H1 (cell line): Measurements from ENCODE around the gene PDCD2. TPM values are rescaled to one million over a fixed set of nuclear protein-coding genes. Genes with fewer than 3 reads are reported as not detected.

Experiments
- CTCF ChIA-PET: fragments of 300-600 bp; sonication (Branson Sonifier 250); formaldehyde crosslinking; loops from one replicate; lab custom pipeline; 2021; ENCODE audit not compliant: partially characterized antibody; lab: Charles Lee
- POLR2A ChIA-PET: fragments of 300-600 bp; sonication (Branson Sonifier 250); formaldehyde crosslinking; loops from one replicate; lab custom pipeline; 2021; ENCODE audit warnings: inconsistent platforms; ENCODE audit not compliant: partially characterized antibody; lab: Charles Lee
- DNase-seq, 2 experiments: peaks; one replicate each; pipeline versions ENCODE4 v3.0.0 to v3.0.0-alpha.2; 2010 to 2022; ENCODE audit warnings: low spot score in 2 of 2, low read depth in 1 of 2, mixed read lengths in 1 of 2
- FAIRE-seq: peaks from 2 replicates; lab custom pipeline; 2011; peaks lifted over from hg19 to GRCh38; lab: Jason Lieb, UNC
- H2AFZ ChIP-seq: 2 replicates; pipeline ENCODE4 v1.8.1; 2012; ENCODE audit warnings: low read length, inconsistent platforms
- H2AK5ac ChIP-seq: 2 replicates; pipeline ENCODE4 v1.6.1; 2013; ENCODE audit warnings: low read depth, low read length
- H2BK120ac ChIP-seq: replicated peaks from 2 replicates; pipeline ENCODE3; 2013; ENCODE audit warnings: low read depth, low read length, inconsistent platforms
- H2BK12ac ChIP-seq: 2 replicates; pipeline ENCODE4 v1.6.1; 2013; ENCODE audit warnings: low read depth, low read length
- H2BK15ac ChIP-seq: 2 replicates; pipeline ENCODE4 v1.6.1; 2013; ENCODE audit warnings: low read length
- H2BK20ac ChIP-seq: 2 replicates; pipeline ENCODE4 v1.6.1; 2013; ENCODE audit warnings: low read length
- H2BK5ac ChIP-seq: 2 replicates; pipeline ENCODE4 v1.6.1; 2013; ENCODE audit warnings: low read depth, low read length
- H3K14ac ChIP-seq: 2 replicates; pipeline ENCODE4 v1.6.1; 2013; ENCODE audit warnings: inconsistent platforms; ENCODE audit not compliant: insufficient read length
- H3K18ac ChIP-seq: 2 replicates; pipeline ENCODE4 v1.6.1; 2013; ENCODE audit warnings: low read length; ENCODE audit errors: extremely low read depth
- H3K23ac ChIP-seq: 2 replicates; pipeline ENCODE4 v1.6.1; 2013; ENCODE audit warnings: inconsistent platforms; ENCODE audit not compliant: insufficient read length
- H3K23me2 ChIP-seq: 2 replicates; pipeline ENCODE4 v1.6.1; 2013; ENCODE audit warnings: low read depth, low read length
- H3K27ac ChIP-seq: 2 replicates; pipeline ENCODE4 v1.6.1; 2011; ENCODE audit warnings: low read depth, low read length, inconsistent platforms
- H3K27me3 ChIP-seq, 4 experiments: replicated peaks in 1 of 4; 1 replicate in 1 of 4; 2 replicates in 3 of 4; pipeline versions ENCODE4 v1.6.1 to v1.8.1; 2011 to 2013; ENCODE audit warnings: low read length in 3 of 4, mild to moderate bottlenecking in 3 of 4, inconsistent platforms in 2 of 4, mixed read lengths in 2 of 4, moderate library complexity in 1 of 4; ENCODE audit not compliant: control insufficient read depth in 3 of 4, insufficient read depth in 3 of 4; ENCODE audit errors: extremely low read depth in 1 of 4
- H3K36me3 ChIP-seq, 4 experiments: 2 replicates each; pipeline versions ENCODE4 v1.6.1 to v1.8.1; 2011 to 2013; ENCODE audit warnings: mild to moderate bottlenecking in 4 of 4, low read length in 3 of 4, moderate library complexity in 2 of 4, control low read depth in 1 of 4, inconsistent platforms in 1 of 4; ENCODE audit not compliant: insufficient read depth in 4 of 4, control insufficient read depth in 2 of 4
- H3K4ac ChIP-seq: replicated peaks from 2 replicates; pipeline ENCODE3; 2013; ENCODE audit warnings: low read length, low read depth, mixed read lengths, inconsistent platforms; ENCODE audit not compliant: insufficient read length
- H3K4me1 ChIP-seq, 4 experiments: replicated peaks in 1 of 4; 1 replicate in 1 of 4; 2 replicates in 3 of 4; pipeline versions ENCODE4 v1.6.1 to v1.8.1; 2011 to 2013; ENCODE audit warnings: low read length in 3 of 4, inconsistent platforms in 2 of 4, mixed read lengths in 1 of 4; ENCODE audit not compliant: insufficient read depth in 4 of 4, control insufficient read depth in 3 of 4
- H3K4me2 ChIP-seq, 2 experiments: 2 replicates each; pipeline versions ENCODE4 v1.6.1 to v1.8.1; 2011 to 2013; ENCODE audit warnings: low read depth in 2 of 2, low read length in 2 of 2, control low read depth in 1 of 2, inconsistent platforms in 1 of 2, mild to moderate bottlenecking in 1 of 2; ENCODE audit not compliant: insufficient read depth in 1 of 2
- H3K4me3 ChIP-seq, 4 experiments: fragments of 200-600, 300-600 bp in 1 of 4; sonication (generic), shearing (Covaris generic), sonication (Bioruptor Twin) in 1 of 4; 2 replicates each; pipeline versions ENCODE4 v1.5.1 to v1.8.1; 2011 to 2016; ENCODE audit warnings: low read length in 4 of 4, low read depth in 3 of 4, control low read depth in 2 of 4, inconsistent platforms in 2 of 4, mild to moderate bottlenecking in 2 of 4, mixed read lengths in 1 of 4, moderate library complexity in 1 of 4; ENCODE audit not compliant: insufficient read depth in 2 of 4; ENCODE audit errors: extremely low read depth in 1 of 4
- H3K56ac ChIP-seq: replicated peaks from 2 replicates; pipeline ENCODE3; 2013; ENCODE audit warnings: low read depth, mild to moderate bottlenecking, mixed read lengths, low read length, inconsistent platforms; ENCODE audit not compliant: insufficient read length
- H3K79me1 ChIP-seq: 2 replicates; pipeline ENCODE4 v1.6.1; 2013; ENCODE audit warnings: low read depth, low read length, control low read depth
- H3K79me2 ChIP-seq, 2 experiments: 2 replicates each; pipeline versions ENCODE4 v1.6.1 to v1.8.1; 2012 to 2013; ENCODE audit warnings: low read length in 2 of 2, mild to moderate bottlenecking in 2 of 2, inconsistent platforms in 1 of 2; ENCODE audit not compliant: insufficient read depth in 2 of 2, control insufficient read depth in 1 of 2
- H3K9ac ChIP-seq, 4 experiments: replicated peaks in 1 of 4; 1 replicate in 1 of 4; 2 replicates in 3 of 4; pipeline versions ENCODE4 v1.6.1 to v1.8.1; 2011 to 2013; ENCODE audit warnings: low read depth in 3 of 4, low read length in 3 of 4, control low read depth in 2 of 4, mild to moderate bottlenecking in 2 of 4, moderate library complexity in 2 of 4, inconsistent platforms in 1 of 4; ENCODE audit errors: extremely low read depth in 1 of 4
- H3K9me3 ChIP-seq, 2 experiments: 2 replicates each; pipeline versions ENCODE4 v1.6.1 to v1.8.1; 2012 to 2013; ENCODE audit warnings: mild to moderate bottlenecking in 2 of 2, moderate library complexity in 2 of 2, control low read depth in 1 of 2, inconsistent platforms in 1 of 2, low read depth in 1 of 2, low read length in 1 of 2, mixed read lengths in 1 of 2; ENCODE audit not compliant: insufficient read depth in 2 of 2
- H4K20me1 ChIP-seq, 2 experiments: replicated peaks in 1 of 2; 2 replicates each; pipeline versions ENCODE3 to v1.8.1; 2011 to 2013; ENCODE audit warnings: inconsistent platforms in 2 of 2, low read length in 2 of 2, mild to moderate bottlenecking in 1 of 2; ENCODE audit not compliant: insufficient read depth in 2 of 2, control insufficient read depth in 1 of 2
- H4K5ac ChIP-seq: 2 replicates; pipeline ENCODE4 v1.6.1; 2013; ENCODE audit warnings: low read length, low read depth, mixed read lengths, inconsistent platforms; ENCODE audit not compliant: insufficient read length
- H4K8ac ChIP-seq: 2 replicates; pipeline ENCODE4 v1.8.0; 2013; ENCODE audit warnings: mild to moderate bottlenecking, moderate library complexity, low read length, inconsistent platforms; ENCODE audit not compliant: insufficient read depth; ENCODE audit errors: extremely low read depth
- H4K91ac ChIP-seq: replicated peaks from 2 replicates; pipeline ENCODE3; 2013; ENCODE audit warnings: low read length, mixed read lengths, inconsistent platforms; ENCODE audit not compliant: insufficient read length
- BACH1 ChIP-seq: IDR thresholded peaks from 2 replicates; pipeline ENCODE4 v1.6.1; 2012; ENCODE audit warnings: low read length, improper control_type of control experiment
- BCL11A ChIP-seq, 2 experiments: IDR thresholded peaks; one replicate each; pipeline ENCODE4 v1.6.1; 2011; ENCODE audit warnings: low read depth in 2 of 2, low read length in 2 of 2, mild to moderate bottlenecking in 2 of 2
- BRCA1 ChIP-seq: IDR thresholded peaks from 2 replicates; pipeline ENCODE4 v1.6.1; 2012; ENCODE audit warnings: low read depth, low read length, improper control_type of control experiment
- CEBPB ChIP-seq: IDR thresholded peaks from 2 replicates; pipeline ENCODE4 v1.6.1; 2012; ENCODE audit warnings: low read depth, low read length
- GTF2F1 ChIP-seq: IDR thresholded peaks from 2 replicates; pipeline ENCODE4 v1.6.1; 2012; ENCODE audit warnings: low read depth, low read length, improper control_type of control experiment, borderline replicate concordance
- HDAC2 ChIP-seq, 2 experiments: fragments of 300-600 bp in 1 of 2; sonication (generic) in 1 of 2; IDR thresholded peaks; 2 replicates each; pipeline ENCODE4 v1.6.1; 2011 to 2012; ENCODE audit warnings: low read depth in 2 of 2, low read length in 2 of 2, mild to moderate bottlenecking in 2 of 2, moderate library complexity in 2 of 2, borderline replicate concordance in 1 of 2, inconsistent platforms in 1 of 2
- JUN ChIP-seq: IDR thresholded peaks from 2 replicates; pipeline ENCODE4 v1.6.1; 2011; ENCODE audit warnings: low read depth, mild to moderate bottlenecking, improper control_type of control experiment, low read length
- NANOG ChIP-seq: IDR thresholded peaks from 2 replicates; pipeline ENCODE4 v1.6.1; 2011; ENCODE audit warnings: low read length, low read depth, mild to moderate bottlenecking, inconsistent platforms; ENCODE audit not compliant: insufficient read depth, poor library complexity, severe bottlenecking
- PHF8 ChIP-seq: fragments of 200-600 bp; sonication (generic); conservative IDR thresholded peaks from 2 replicates; pipeline ENCODE4 v1.7.1; 2012; ENCODE audit warnings: low read depth, mild to moderate bottlenecking, inconsistent platforms, low read length, moderate library complexity
- POLR2AphosphoS5 ChIP-seq: IDR thresholded peaks from 2 replicates; pipeline ENCODE4 v1.6.1; 2011; ENCODE audit warnings: low read depth, low read length
- SP1 ChIP-seq: IDR thresholded peaks from 2 replicates; pipeline ENCODE4 v1.6.1; 2011; ENCODE audit warnings: low read depth, low read length
- SP4 ChIP-seq: IDR thresholded peaks from 2 replicates; pipeline ENCODE4 v1.6.1; 2012; ENCODE audit warnings: low read length, inconsistent platforms
- WGBS, 2 experiments: shearing (Covaris generic) in 1 of 2; methylation state at CpG; one replicate each; pipeline versions ENCODE4 v1.1.6 to v1.1.7; 2013 to 2015; ENCODE audit warnings: low lambda C conversion rate in 2 of 2, mixed read lengths in 2 of 2, inconsistent platforms in 1 of 2, low coverage in 1 of 2, missing lambda C conversion rate in 1 of 2; ENCODE audit not compliant: insufficient replicate concordance in 2 of 2, insufficient coverage in 1 of 2, insufficient read length in 1 of 2; ENCODE audit errors: extremely low coverage in 1 of 2, missing lambda C conversion rate in 1 of 2; 5-methylcytosine and 5-hydroxymethylcytosine counted together
- polyA plus RNA-seq, 7 experiments: library from polyadenylated mRNA; depleted of rRNA in 3 of 7; stranded (reverse) in 5 of 7; unstranded in 2 of 7; fragments of >200 nt in 5 of 7; fragments of 200-250 nt in 2 of 7; gene quantifications; 1 replicate in 5 of 7; 2 replicates in 1 of 7; 4 replicates in 1 of 7; pipeline versions ENCODE4 v1.2.1 to v1.2.3, GENCODE V29; 2011 to 2013; ENCODE audit warnings: missing spikeins in 2 of 7, mixed read lengths in 2 of 7
- total RNA-seq: library from RNA; stranded (reverse); fragmentation: NEBNext Ultra II Directional; extraction: Animal tissue kit (Norgen Biotek cat#: 25700); gene quantifications from 2 replicates; pipeline ENCODE4 v1.2.1, GENCODE V29; 2021

The PDCD2 gene
- total and polyA plus RNA-seq, 2 of the 8 experiments (the other 6 are each of a cell fraction or from before 2014, with no cell fraction given) = 74.1 to 116 TPM

DNA sequence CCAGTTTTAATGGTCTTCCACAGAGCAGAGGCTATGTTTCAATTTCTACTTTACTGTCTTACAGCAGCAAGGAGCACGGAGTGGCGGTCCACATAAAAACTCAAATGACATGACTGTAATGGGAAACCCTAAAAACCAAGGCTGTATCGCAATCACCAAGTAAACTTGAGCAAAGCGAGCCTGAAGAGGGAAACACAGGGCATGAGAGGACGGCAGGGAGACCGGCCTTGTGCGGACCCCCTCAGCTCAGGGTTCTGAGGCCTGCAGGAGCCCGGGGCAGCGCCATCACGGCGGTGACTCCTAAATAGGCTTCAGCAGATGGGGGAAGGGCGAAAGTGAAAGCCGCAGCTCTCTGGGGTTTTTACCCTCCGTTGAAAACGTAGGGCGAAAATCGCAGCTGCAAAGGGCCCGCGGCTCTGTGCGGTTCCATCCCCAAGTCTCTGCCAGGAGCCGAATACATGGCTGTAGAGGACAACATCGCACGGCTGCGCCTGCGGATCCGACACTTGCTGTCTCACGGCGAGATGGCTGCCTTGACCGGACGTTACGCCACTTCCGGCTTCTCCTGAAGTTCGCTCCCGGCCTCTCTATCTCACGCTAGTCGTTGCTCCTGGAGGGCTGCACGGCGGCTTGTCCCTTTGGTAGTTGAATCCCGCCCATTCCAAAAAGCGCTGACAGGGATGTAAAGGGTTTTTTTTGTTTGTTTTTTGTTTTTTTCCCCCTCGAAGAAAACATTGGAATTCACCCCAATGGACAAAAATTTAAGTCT, 31.5 kb downstream of the PDCD2 start, which contains the start of gene PSMB1:
PSMB1 (minus strand) TSS at position 543 of the 769 bp plus-strand sequence; CDS start at position 478, 65 bp downstream.
- H4K8ac ChIP-seq = peak within 1 kb of the TSS; percentile 98; the same call in 1 of the 2 replicates
- TF ChIP-seq BACH1 (no peak), JUN (no peak), BRCA1 (no peak), CEBPB (peak; percentile 66), PHF8 (peak; percentile 96), HDAC2 (IDR thresholded peaks at IDR 0.05; ENCODE audit: borderline replicate concordance in 1 of 2, low read depth in 2 of 2, low read length in 2 of 2) (no peak), BCL11A (IDR thresholded peaks at IDR 0.05; ENCODE audit: low read depth in 2 of 2, low read length in 2 of 2) (no peak), SP1 (peak; percentile 30; the same call in 1 of the 2 replicates), SP4 (no peak), NANOG (no peak), POLR2AphosphoS5 (peak; percentile 100), GTF2F1 (no peak)

More for the DNA sequence above, 31.5 kb downstream of the PDCD2 start, which contains the start of gene PSMB1:
- ChIA-PET POLR2A (interaction anchor here (0.7 to 5.8 kb wide), 11 partner anchors 11 to 801 kb away, joined by 3 to 37 read pairs (median 3); partner anchors contain the start of genes DLL1, DYNLT2, ERMARD and PDCD2), CTCF (interaction anchor here (0.6 to 3.0 kb wide), 4 partner anchors 22 to 58 kb away, joined by 3 to 12 read pairs (median 4); partner anchors contain the start of gene PDCD2)
- Histone ChIP-seq H2BK15ac (no peak within 1 kb of the TSS), H3K4ac (no peak within 1 kb of the TSS), H3K4me3 (peak within 1 kb of the TSS; percentile 98 to 99 (median 99)), H3K36me3 (peaks cover 3 to 11% (median 7%) of the 10 kb centered on the region in 4 experiments; a peak in 7 of 8 replicates), H3K4me2 (peak within 1 kb of the TSS; percentile 94 to 97), H3K18ac (peak within 1 kb of the TSS; percentile 60; the same call in 1 of the 2 replicates), H4K20me1 (peaks cover 3 to 7% of the 10 kb centered on the region in 2 experiments), H2AK5ac (no peak within 1 kb of the TSS), H3K9me3 (no peaks in the 10 kb centered on the region), H3K23ac (no peak within 1 kb of the TSS), H2BK12ac (peak within 1 kb of the TSS; percentile 5; the same call in 1 of the 2 replicates), H3K56ac (peak within 1 kb of the TSS; percentile 60), H3K14ac (no peak within 1 kb of the TSS), H2BK5ac (peak within 1 kb of the TSS; percentile 63), H3K27ac (peak within 1 kb of the TSS; percentile 97), H2AFZ (peak within 1 kb of the TSS; percentile 98), H3K79me1 (peaks cover 4% of the 10 kb centered on the region), H2BK120ac (peak within 1 kb of the TSS; percentile 48), H3K9ac (peak within 1 kb of the TSS; percentile 95 to 98 (median 96)), H4K91ac (peak within 1 kb of the TSS; percentile 58), H2BK20ac (no peak within 1 kb of the TSS), H3K27me3 (no peaks in the 10 kb centered on the region), H4K5ac (peak within 1 kb of the TSS; percentile 69), H3K79me2 (peaks cover 40 to 84% of the 10 kb centered on the region in 2 experiments), H3K23me2 (peaks cover 5% of the 10 kb centered on the region), H3K4me1 (peaks cover 0 to 3% (median 0%) of the 10 kb centered on the region in 4 experiments; a peak in 3 of 7 replicates)
- DNase-seq = peak; percentile 75 to 89
- WGBS, 2 experiments = 1% methylated on average over 41 of the region's 41 CpGs; no CpG with 5 or more reads in 1 of the 2 experiments
- no peak for FAIRE-seq
